Thymus (tissue), 11 donors: ENCODE data around the gene BEND4. TPM values are rescaled to one million over a fixed set of nuclear protein-coding genes. Genes with fewer than 3 reads are reported as not detected.
A peak's percentile ranks its signal among the peaks of the same experiment; 100 is the strongest.

Experiments
- DNase-seq, 9 donors: peaks; one replicate each; pipeline ENCODE4 v3.0.0-alpha.2; 2013; ENCODE audit warnings: low spot score in 9 of 9, low read depth in 6 of 9, missing footprints in 1 of 9
- H3K27ac ChIP-seq, 2 donors: one replicate each; pipeline ENCODE4 v1.5.1; 2013; ENCODE audit warnings: control low read depth in 1 of 2, low read depth in 1 of 2, low read length in 1 of 2, mild to moderate bottlenecking in 1 of 2, moderate library complexity in 1 of 2
- H3K27me3 ChIP-seq, 2 donors: one replicate each; pipeline ENCODE4 v1.5.1; 2013; ENCODE audit warnings: low read length in 1 of 2; ENCODE audit not compliant: control insufficient read depth in 2 of 2, insufficient read depth in 1 of 2
- H3K36me3 ChIP-seq, 2 donors: one replicate each; pipeline ENCODE4 v1.5.1; 2013; ENCODE audit warnings: low read length in 1 of 2, mild to moderate bottlenecking in 1 of 2, moderate library complexity in 1 of 2; ENCODE audit not compliant: control insufficient read depth in 2 of 2, insufficient read depth in 2 of 2
- H3K4me1 ChIP-seq, 2 donors: one replicate each; pipeline ENCODE4 v1.5.1; 2013; ENCODE audit warnings: low read length in 2 of 2; ENCODE audit not compliant: control insufficient read depth in 2 of 2, insufficient read depth in 2 of 2
- H3K4me3 ChIP-seq, 2 donors: one replicate each; pipeline ENCODE4 v1.5.1; 2013; ENCODE audit warnings: low read length in 2 of 2, control low read depth in 1 of 2, mild to moderate bottlenecking in 1 of 2
- H3K9me3 ChIP-seq, 2 donors: one replicate each; pipeline ENCODE4 v1.5.1; 2013; ENCODE audit warnings: low read length in 1 of 2, mild to moderate bottlenecking in 1 of 2; ENCODE audit not compliant: control insufficient read depth in 2 of 2, insufficient read depth in 1 of 2
- WGBS: extraction: QIAGEN DNeasy Blood & Tissue Kit; methylation state at CpG from one replicate; pipeline ENCODE4 v1.1.7; 2013; 5-methylcytosine and 5-hydroxymethylcytosine counted together
- polyA plus RNA-seq: library from polyadenylated mRNA; stranded (reverse); fragments of 200-250 nt; gene quantifications from one replicate; pipeline ENCODE4 v1.2.3, GENCODE V29; 2013
- total RNA-seq: library from RNA; stranded (reverse); fragments of 120-200 nt; gene quantifications from one replicate; pipeline ENCODE4 v1.2.4, GENCODE V29; 2013
- donor health status: healthy.

Gene BEND4
- total and polyA plus RNA-seq, 2 donors = 0.23 to 1.6 TPM

GRCh38 chr4:42150653-42151567 is 1.5 kb downstream of the BEND4 start:
- Histone ChIP-seq H3K9me3 (no peaks in the 10 kb centered on the region), H3K27ac (no peak overlapping the region), H3K4me1 (peaks cover 13 to 18% of the 10 kb centered on the region in 2 donors), H3K4me3 (peak overlapping the region; percentile 40 to 63), H3K27me3 (peaks cover 26 to 40% of the 10 kb centered on the region in 2 donors), H3K36me3 (no peaks in the 10 kb centered on the region)
- peak in 6 of 9 donors; percentile 9 to 47 (median 30) for DNase-seq
- WGBS = 10% methylated on average over 89 of the region's 89 CpGs

- DNase-seq = no peak
- Histone ChIP-seq H3K36me3 (no peaks in the 10 kb centered on the region), H3K27ac (no peak overlapping the region), H3K27me3 (peaks cover 26 to 40% of the 10 kb centered on the region in 2 donors), H3K4me3 (no peak overlapping the region), H3K9me3 (no peaks in the 10 kb centered on the region), H3K4me1 (peaks cover 13 to 18% of the 10 kb centered on the region in 2 donors)
- WGBS = 95% methylated on average over 7 of the region's 7 CpGs
Observed at GRCh38 chr4:42149004-42149403, 3.5 kb downstream of the BEND4 start.

GRCh38 chr4:42148425-42148824 is 4.0 kb downstream of the BEND4 start:
- 96% methylated on average over 1 of the region's 1 CpG for WGBS
- peaks cover 26 to 40% of the 10 kb centered on the region in 2 donors for H3K27me3 ChIP-seq
- H3K36me3 ChIP-seq = no peaks in the 10 kb centered on the region
- H3K4me3 ChIP-seq = no peak overlapping the region
- no peak overlapping the region for H3K27ac ChIP-seq
- DNase-seq = no peak
- H3K9me3 ChIP-seq = no peaks in the 10 kb centered on the region
- H3K4me1 ChIP-seq = peaks cover 13 to 18% of the 10 kb centered on the region in 2 donors

- Histone ChIP-seq H3K4me3 (no peak overlapping the region), H3K27me3 (peaks cover 0 to under 1% of the 10 kb centered on the region in 2 donors), H3K9me3 (no peaks in the 10 kb centered on the region), H3K27ac (no peak overlapping the region), H3K4me1 (no peaks in the 10 kb centered on the region), H3K36me3 (no peaks in the 10 kb centered on the region)
- no peak for DNase-seq
- WGBS = 67% methylated on average over 7 of the region's 7 CpGs
Observed at GRCh38 chr4:42144028-42144427, 8.4 kb downstream of the BEND4 start.

- no peaks in the 10 kb centered on the region for H3K36me3 ChIP-seq
- WGBS = 93% methylated on average over 4 of the region's 4 CpGs
- no peaks in the 10 kb centered on the region for H3K27me3 ChIP-seq
- H3K9me3 ChIP-seq = no peaks in the 10 kb centered on the region
- H3K27ac ChIP-seq = no peak overlapping the region
- no peak for DNase-seq
- H3K4me1 ChIP-seq = no peaks in the 10 kb centered on the region
- no peak overlapping the region for H3K4me3 ChIP-seq
Observed at GRCh38 chr4:42142591-42142990, 9.9 kb downstream of the BEND4 start.

GRCh38 chr4:42136371-42136770 is 16.1 kb downstream of the BEND4 start:
- H3K4me3 ChIP-seq = no peak overlapping the region
- H3K27me3 ChIP-seq = no peaks in the 10 kb centered on the region
- 97% methylated on average over 3 of the region's 3 CpGs for WGBS

GRCh38 chr4:42133006-42133405 is 19.4 kb downstream of the BEND4 start:
- H3K4me1 ChIP-seq = no peaks in the 10 kb centered on the region

More at GRCh38 chr4:42136371-42136770, 16.1 kb downstream of the BEND4 start:
- Histone ChIP-seq H3K27ac (no peak overlapping the region), H3K4me1 (no peaks in the 10 kb centered on the region), H3K9me3 (no peaks in the 10 kb centered on the region), H3K36me3 (no peaks in the 10 kb centered on the region)
- no peak for DNase-seq

GRCh38 chr4:42132099-42132498 is 20.4 kb downstream of the BEND4 start:
- no peaks in the 10 kb centered on the region for H3K9me3 ChIP-seq

More at GRCh38 chr4:42133006-42133405, 19.4 kb downstream of the BEND4 start:
- no peak overlapping the region for H3K27ac ChIP-seq
- H3K36me3 ChIP-seq = no peaks in the 10 kb centered on the region
- H3K9me3 ChIP-seq = no peaks in the 10 kb centered on the region
- DNase-seq = no peak
- H3K4me3 ChIP-seq = no peak overlapping the region
- no peaks in the 10 kb centered on the region for H3K27me3 ChIP-seq
- WGBS = 90% methylated on average over 1 of the region's 1 CpG

GRCh38 chr4:42123071-42123644 is 29.3 kb downstream of the BEND4 start:
- Histone ChIP-seq H3K9me3 (no peaks in the 10 kb centered on the region), H3K27ac (no peak overlapping the region), H3K27me3 (no peaks in the 10 kb centered on the region), H3K4me3 (no peak overlapping the region), H3K36me3 (peaks cover 0 to 9% of the 10 kb centered on the region in 2 donors), H3K4me1 (no peaks in the 10 kb centered on the region)
- WGBS = 98% methylated on average over 2 of the region's 2 CpGs
- DNase-seq = no peak

More at GRCh38 chr4:42132099-42132498, 20.4 kb downstream of the BEND4 start:
- Histone ChIP-seq H3K4me3 (no peak overlapping the region), H3K36me3 (no peaks in the 10 kb centered on the region), H3K27me3 (no peaks in the 10 kb centered on the region), H3K27ac (no peak overlapping the region), H3K4me1 (no peaks in the 10 kb centered on the region)
- 91% methylated on average over 7 of the region's 7 CpGs for WGBS
- no peak for DNase-seq
